GM12878 (cell line): Measurements from ENCODE around the gene ZNF423.

Source experiments
- CTCF ChIP-seq, 3 experiments: IDR thresholded peaks in 2 of 3; conservative IDR thresholded peaks in 1 of 3; 2 replicates each; pipeline ENCODE4 v1.5.1; 2011; ENCODE audit warnings: low read depth in 3 of 3, low read length in 3 of 3, mild to moderate bottlenecking in 3 of 3, control low read depth in 2 of 3, moderate library complexity in 2 of 3, inconsistent platforms in 1 of 3, mixed read lengths in 1 of 3; ENCODE audit not compliant: control insufficient read depth in 2 of 3, insufficient read depth in 1 of 3; ENCODE audit errors: extremely low read depth in 1 of 3
- EGR1 ChIP-seq, 2 experiments: IDR thresholded peaks; 1 replicate in 1 of 2; 2 replicates in 1 of 2; pipeline ENCODE4 v1.6.1; 2011 to 2012; ENCODE audit warnings: low read depth in 2 of 2, low read length in 2 of 2, borderline replicate concordance in 1 of 2, mild to moderate bottlenecking in 1 of 2, moderate library complexity in 1 of 2
- EP300 ChIP-seq, 2 experiments: fragments of 150-350 bp in 1 of 2; IDR thresholded peaks; 2 replicates each; pipeline ENCODE4 v1.6.1; 2011 to 2012; ENCODE audit warnings: low read depth in 2 of 2, low read length in 2 of 2, borderline replicate concordance in 1 of 2, improper control_type of control experiment in 1 of 2, inconsistent platforms in 1 of 2; ENCODE audit not compliant: control insufficient read depth in 1 of 2
- POLR2A ChIP-seq: IDR thresholded peaks from 2 replicates; pipeline ENCODE4 v1.6.1; 2011; ENCODE audit warnings: low read depth, mild to moderate bottlenecking, low read length
- USF1 ChIP-seq: IDR thresholded peaks from 2 replicates; pipeline ENCODE4 v1.6.1; 2011; ENCODE audit warnings: borderline replicate concordance, low read depth, mild to moderate bottlenecking, moderate library complexity, mixed read lengths, low read length; ENCODE audit not compliant: insufficient read depth; ENCODE audit errors: extremely low read length
- ZNF274 ChIP-seq: IDR thresholded peaks from one replicate; pipeline ENCODE4 v1.8.0; 2011; ENCODE audit not compliant: insufficient read length, insufficient read depth

DNA sequence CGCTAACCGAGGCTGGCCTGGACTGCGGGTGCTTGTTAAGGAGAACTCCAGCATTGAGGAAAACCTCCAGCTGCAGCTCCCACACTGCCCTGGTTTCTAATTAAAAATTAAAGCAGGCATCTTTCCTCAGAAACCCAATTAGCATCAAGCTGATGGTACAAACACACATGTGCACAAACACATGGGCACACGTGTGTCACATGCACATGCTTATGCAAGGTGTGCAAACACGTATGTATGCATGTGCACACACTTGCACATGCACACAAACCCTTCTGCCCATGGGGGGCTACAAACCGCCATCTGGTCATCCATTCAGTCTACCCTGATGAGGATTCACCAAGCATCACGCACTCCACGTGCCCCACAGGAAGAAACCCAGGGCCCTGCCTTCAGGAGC, 182.5 kb downstream of the ZNF423 start:
- no peak for TF ChIP-seq ZNF274
- TF ChIP-seq CTCF (IDR thresholded peaks at IDR 0.05 in 2 of 3, conservative IDR thresholded peaks at IDR 0.05 in 1 of 3; ENCODE audit: control insufficient read depth in 2 of 3, extremely low read depth in 1 of 3, insufficient read depth in 1 of 3, low read depth in 3 of 3, low read length in 3 of 3) = no peak
- no peak for TF ChIP-seq EGR1 (IDR thresholded peaks at IDR 0.05; ENCODE audit: borderline replicate concordance in 1 of 2, low read depth in 2 of 2, low read length in 2 of 2)
- no peak for TF ChIP-seq POLR2A
- no peak for TF ChIP-seq USF1
- TF ChIP-seq EP300 (IDR thresholded peaks at IDR 0.05; ENCODE audit: borderline replicate concordance in 1 of 2, control insufficient read depth in 1 of 2, low read depth in 2 of 2, low read length in 2 of 2) = no peak
